ENCODE results near the gene PGAP2.
A peak's percentile ranks its signal among the peaks of the same experiment; 100 is the strongest.

- TF ChIP-seq CTCF (IDR thresholded peaks at IDR 0.05; ENCODE audit: insufficient read depth, low read length) (no peak), POLR2AphosphoS5 (IDR thresholded peaks at IDR 0.05; ENCODE audit: low read depth) (peak; percentile 77)
These were observed 17.3 kb downstream of the PGAP2 start for GRCh38 chr11:3825473-3826154.
